Transverse colon (tissue), 4 donors: Measurements from ENCODE around the gene CTDNEP1. TPM values are rescaled to one million over a fixed set of nuclear protein-coding genes. Genes with fewer than 3 reads are reported as not detected.

Experiments used
- DNase-seq: peaks from one replicate; pipeline ENCODE4 v3.0.0-alpha.2; 2019
- H3K27ac ChIP-seq, 4 donors: fragments of 200-600 bp; sonication (generic); 2 replicates each; pipeline ENCODE4 v1.5.1; 2016 to 2018; ENCODE audit warnings: inconsistent platforms in 4 of 4
- H3K27me3 ChIP-seq: fragments of 200-600 bp; sonication (generic); 2 replicates; pipeline ENCODE4 v1.5.1; 2017; ENCODE audit warnings: inconsistent platforms
- H3K36me3 ChIP-seq, 4 donors: fragments of 200-600 bp; sonication (generic); 2 replicates each; pipeline ENCODE4 v1.5.1; 2017 to 2019; ENCODE audit warnings: inconsistent platforms in 4 of 4
- H3K4me1 ChIP-seq, 4 donors: fragments of 200-600 bp; sonication (generic); 2 replicates each; pipeline ENCODE4 v1.5.1; 2017 to 2020; ENCODE audit warnings: inconsistent platforms in 4 of 4
- H3K4me3 ChIP-seq, 4 donors: fragments of 200-600 bp; sonication (generic); 1 replicate in 1 of 4; 2 replicates in 3 of 4; pipeline versions ENCODE4 v1.5.1 to v1.6.1; 2017 to 2019; ENCODE audit warnings: inconsistent platforms in 4 of 4
- H3K9me3 ChIP-seq, 2 donors: fragments of 200-600 bp; sonication (generic); 2 replicates each; pipeline ENCODE4 v1.5.1; 2017 to 2019; ENCODE audit warnings: inconsistent platforms in 2 of 2
- EP300 ChIP-seq: sonication (generic); formaldehyde crosslinking; IDR thresholded peaks from one replicate; pipeline ENCODE4 v1.6.1; 2017; ENCODE audit warnings: antibody characterized with exemption, low read depth
- POLR2A ChIP-seq: fragments of 450-650 bp; IDR thresholded peaks from one replicate; pipeline ENCODE4 v1.6.1; 2016; ENCODE audit warnings: antibody characterized with exemption, mild to moderate bottlenecking, moderate library complexity
- POLR2AphosphoS5 ChIP-seq, 3 donors: sonication (generic); formaldehyde crosslinking; IDR thresholded peaks; one replicate each; pipeline ENCODE4 v1.6.1; 2016; ENCODE audit warnings: antibody characterized with exemption in 3 of 3
- WGBS, 2 donors: methylation state at CpG; one replicate each; pipeline ENCODE4 v1.1.5; 2018; ENCODE audit warnings: low coverage in 1 of 2; 5-methylcytosine and 5-hydroxymethylcytosine counted together
- in situ Hi-C, 4 donors: fragments of 200-750 bp; cut with MboI; loops; one replicate each; pipeline versions ENCODE4 v1.15.0 to v1.15.1; 2017; ENCODE audit warnings: low sequenced_read_pairs in 3 of 4, low pct_ligation_motif_present in 1 of 4, low pct_unique_long_range_greater_than_20kb in 1 of 4
- intact Hi-C: fragments of 100-400 bp; cut with DNase I; formaldehyde crosslinking; loops from one replicate; pipeline ENCODE4 v1.15.1; 2023; ENCODE audit warnings: low total_unique reads
- total RNA-seq, 4 donors: library from RNA; depleted of rRNA; stranded (reverse); fragments of >200 nt; gene quantifications; one replicate each; pipeline ENCODE4 v1.1.0, GENCODE V29; 2016
- TF ChIP-seq, protein P1 (sequence below), 5 experiments: fragments of 200-600 bp in 3 of 5; fragments of 450-650 bp in 2 of 5; sonication (generic) in 3 of 5; IDR thresholded peaks; 1 replicate in 2 of 5; 2 replicates in 3 of 5; pipeline ENCODE4 v1.5.1; 2016 to 2017; ENCODE audit warnings: antibody characterized with exemption in 5 of 5, inconsistent platforms in 3 of 5, mild to moderate bottlenecking in 2 of 5, moderate library complexity in 1 of 5

The CTDNEP1 gene
- total RNA-seq, 4 donors from 2014 or later, result 52.3 to 113 (median 60.4) TPM

GRCh38 chr17:7237266-7237760, 14.2 kb downstream of the CTDNEP1 start:
- H3K27me3 ChIP-seq, result no peaks in the 10 kb centered on the region
- TF ChIP-seq EP300, result no peak
- TF ChIP-seq POLR2AphosphoS5 (IDR thresholded peaks at IDR 0.05), result no peak
- no peak for TF ChIP-seq POLR2A
- TF ChIP-seq, protein P1, sequence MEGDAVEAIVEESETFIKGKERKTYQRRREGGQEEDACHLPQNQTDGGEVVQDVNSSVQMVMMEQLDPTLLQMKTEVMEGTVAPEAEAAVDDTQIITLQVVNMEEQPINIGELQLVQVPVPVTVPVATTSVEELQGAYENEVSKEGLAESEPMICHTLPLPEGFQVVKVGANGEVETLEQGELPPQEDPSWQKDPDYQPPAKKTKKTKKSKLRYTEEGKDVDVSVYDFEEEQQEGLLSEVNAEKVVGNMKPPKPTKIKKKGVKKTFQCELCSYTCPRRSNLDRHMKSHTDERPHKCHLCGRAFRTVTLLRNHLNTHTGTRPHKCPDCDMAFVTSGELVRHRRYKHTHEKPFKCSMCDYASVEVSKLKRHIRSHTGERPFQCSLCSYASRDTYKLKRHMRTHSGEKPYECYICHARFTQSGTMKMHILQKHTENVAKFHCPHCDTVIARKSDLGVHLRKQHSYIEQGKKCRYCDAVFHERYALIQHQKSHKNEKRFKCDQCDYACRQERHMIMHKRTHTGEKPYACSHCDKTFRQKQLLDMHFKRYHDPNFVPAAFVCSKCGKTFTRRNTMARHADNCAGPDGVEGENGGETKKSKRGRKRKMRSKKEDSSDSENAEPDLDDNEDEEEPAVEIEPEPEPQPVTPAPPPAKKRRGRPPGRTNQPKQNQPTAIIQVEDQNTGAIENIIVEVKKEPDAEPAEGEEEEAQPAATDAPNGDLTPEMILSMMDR (IDR thresholded peaks at IDR 0.05), result no peak
- intact Hi-C loops (no loop called here), in situ Hi-C loops (loop anchor here in 1 of 4 donors (25.0 kb wide), 1 partner anchor 900 kb away; no protein-coding TSS in a partner anchor)
- H3K4me3 ChIP-seq, result peak overlapping the region; percentile 81 to 90 (median 86)
- H3K27ac ChIP-seq, result peak overlapping the region; percentile 96 to 98 (median 96)
- 13 to 25% methylated on average over 2 to 6 of the region's 6 CpGs for WGBS, 2 donors
- DNase-seq, result no peak
- H3K9me3 ChIP-seq, result no peaks in the 10 kb centered on the region
- peaks cover 0 to 9% (median 4%) of the 10 kb centered on the region in 4 donors for H3K36me3 ChIP-seq
- peaks cover 36 to 65% (median 51%) of the 10 kb centered on the region in 4 donors for H3K4me1 ChIP-seq

GRCh38 chr17:7236808-7237207, 14.7 kb downstream of the CTDNEP1 start:
- no peak overlapping the region for H3K4me3 ChIP-seq
- TF ChIP-seq POLR2A (no peak), POLR2AphosphoS5 (IDR thresholded peaks at IDR 0.05) (no peak), EP300 (no peak)
- TF ChIP-seq, protein P1 (IDR thresholded peaks at IDR 0.05), result no peak
- intact Hi-C loops (no loop called here), in situ Hi-C loops (loop anchor here in 1 of 4 donors (25.0 kb wide), 1 partner anchor 900 kb away; no protein-coding TSS in a partner anchor)
- H3K27ac ChIP-seq, result peak overlapping the region; percentile 96 to 98 (median 96)
- peaks cover 42 to 69% (median 55%) of the 10 kb centered on the region in 4 donors for H3K4me1 ChIP-seq
- DNase-seq, result no peak
- 78 to 81% methylated on average over 4 to 6 of the region's 6 CpGs for WGBS, 2 donors
- H3K27me3 ChIP-seq, result no peaks in the 10 kb centered on the region
- H3K9me3 ChIP-seq, result no peaks in the 10 kb centered on the region
- peaks cover 0 to 9% (median 4%) of the 10 kb centered on the region in 4 donors for H3K36me3 ChIP-seq

GRCh38 chr17:7235693-7236665, 15.6 kb downstream of the CTDNEP1 start:
- TF ChIP-seq, protein P1 (IDR thresholded peaks at IDR 0.05), result no peak
- no peak for TF ChIP-seq EP300
- no peaks in the 10 kb centered on the region for H3K9me3 ChIP-seq
- intact Hi-C loops, result no loop called here
- no peaks in the 10 kb centered on the region for H3K27me3 ChIP-seq
- DNase-seq, result no peak
- H3K4me3 ChIP-seq, result no peak overlapping the region
- in situ Hi-C loops, result loop anchor here in 1 of 4 donors (25.0 kb wide), 1 partner anchor 901 kb away; no protein-coding TSS in a partner anchor
- 81 to 100% methylated on average over 5 to 22 of the region's 22 CpGs for WGBS, 2 donors
- peaks cover 40 to 67% (median 49%) of the 10 kb centered on the region in 4 donors for H3K4me1 ChIP-seq
- peaks cover 0 to 9% (median 4%) of the 10 kb centered on the region in 4 donors for H3K36me3 ChIP-seq
- H3K27ac ChIP-seq, result peak overlapping the region; percentile 92 to 96 (median 94)
